Measurements from ENCODE around the gene FOXJ3.

DNA sequence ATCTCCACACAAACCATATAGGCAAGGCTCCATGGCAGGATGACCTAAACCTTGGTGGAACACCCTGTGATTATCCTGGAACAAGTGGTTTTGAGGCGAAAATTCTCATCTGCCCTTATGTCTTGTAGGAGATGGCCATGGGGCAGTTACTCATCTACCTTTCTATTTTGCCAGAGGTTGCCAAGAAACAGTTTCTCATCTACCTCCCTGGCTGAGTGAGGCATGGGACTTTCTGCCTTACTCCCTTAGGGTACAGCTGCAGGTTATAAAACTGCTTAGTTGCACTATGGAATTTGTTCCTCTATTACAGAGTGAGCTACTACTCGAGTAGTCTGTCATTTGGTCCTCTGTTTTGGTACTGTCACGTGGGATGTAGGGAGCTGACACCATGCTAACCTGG lies 139.2 kb downstream of the FOXJ3 start:
- TF ChIP-seq TEAD4 (IDR thresholded peaks at IDR 0.05; ENCODE audit: low read depth, low read length), result no peak
- TF ChIP-seq, protein P1, sequence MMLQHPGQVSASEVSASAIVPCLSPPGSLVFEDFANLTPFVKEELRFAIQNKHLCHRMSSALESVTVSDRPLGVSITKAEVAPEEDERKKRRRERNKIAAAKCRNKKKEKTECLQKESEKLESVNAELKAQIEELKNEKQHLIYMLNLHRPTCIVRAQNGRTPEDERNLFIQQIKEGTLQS (IDR thresholded peaks at IDR 0.05; ENCODE audit: insufficient read depth, low read depth, low read length), result no peak

Data from H1 (cell line).